ENCODE measurements around the gene MSGN1. TPM values are rescaled to one million over a fixed set of nuclear protein-coding genes. Genes with fewer than 3 reads are reported as not detected.

MSGN1 gene
- total RNA-seq, result not detected
- long read RNA-seq, result 0 reads

- ATAC-seq, result no peak
- peaks cover 14% of the 10 kb centered on the region for H3K4me1 ChIP-seq
- H3K27me3 ChIP-seq, result no peaks in the 10 kb centered on the region
- H3K27ac ChIP-seq, result no peak within 1 kb of the TSS
- intact Hi-C loops (cut with DNase I), result no loop called here
- H3K9me3 ChIP-seq, result no peaks in the 10 kb centered on the region
- no peak for TF ChIP-seq CTCF (IDR thresholded peaks at IDR 0.05)
- DNase-seq, result no peak
- H3K4me3 ChIP-seq, result no peak within 1 kb of the TSS
- no peaks in the 10 kb centered on the region for H3K36me3 ChIP-seq
Observed at GRCh38 chr2:17816396-17817245, at the start of gene MSGN1. MSGN1 (plus strand) TSS chr2:17816460; CDS start chr2:17816519, 59 bp downstream.

- no peak overlapping the region for H3K27ac ChIP-seq
- intact Hi-C loops (cut with DNase I), result no loop called here
- H3K9me3 ChIP-seq, result no peaks in the 10 kb centered on the region
- no peaks in the 10 kb centered on the region for H3K27me3 ChIP-seq
- H3K4me3 ChIP-seq, result no peak overlapping the region
- no peaks in the 10 kb centered on the region for H3K4me1 ChIP-seq
- no peak for TF ChIP-seq CTCF (IDR thresholded peaks at IDR 0.05)
- ATAC-seq (no peak), DNase-seq (no peak)
- peaks cover 9% of the 10 kb centered on the region for H3K36me3 ChIP-seq
Observed at GRCh38 chr2:17768894-17769293, 47.4 kb upstream of the MSGN1 start.

GRCh38 chr2:17771956-17772355 is 44.3 kb upstream of the MSGN1 start:
- Histone ChIP-seq H3K4me1 (no peaks in the 10 kb centered on the region), H3K9me3 (no peaks in the 10 kb centered on the region), H3K36me3 (peaks cover 2% of the 10 kb centered on the region), H3K27me3 (no peaks in the 10 kb centered on the region), H3K4me3 (no peak overlapping the region), H3K27ac (no peak overlapping the region)
- TF ChIP-seq CTCF (IDR thresholded peaks at IDR 0.05), result no peak
- intact Hi-C loops (cut with DNase I), result no loop called here
- DNase-seq, result no peak
- no peak for ATAC-seq

GRCh38 chr2:17772532-17772931 is 43.7 kb upstream of the MSGN1 start:
- ATAC-seq (no peak), DNase-seq (no peak)
- Histone ChIP-seq H3K9me3 (no peaks in the 10 kb centered on the region), H3K4me3 (no peak overlapping the region), H3K36me3 (no peaks in the 10 kb centered on the region), H3K27me3 (no peaks in the 10 kb centered on the region), H3K27ac (no peak overlapping the region), H3K4me1 (no peaks in the 10 kb centered on the region)
- TF ChIP-seq CTCF (IDR thresholded peaks at IDR 0.05), result no peak
- intact Hi-C loops (cut with DNase I), result no loop called here

- no peaks in the 10 kb centered on the region for H3K27me3 ChIP-seq
- H3K27ac ChIP-seq, result no peak overlapping the region
- H3K9me3 ChIP-seq, result no peaks in the 10 kb centered on the region
- H3K4me1 ChIP-seq, result no peaks in the 10 kb centered on the region
- DNase-seq (no peak), ATAC-seq (no peak)
- TF ChIP-seq CTCF (IDR thresholded peaks at IDR 0.05), result no peak
- H3K36me3 ChIP-seq, result peaks cover 9% of the 10 kb centered on the region
- intact Hi-C loops (cut with DNase I), result no loop called here
- H3K4me3 ChIP-seq, result no peak overlapping the region
Observed at GRCh38 chr2:17780546-17780945, 35.7 kb upstream of the MSGN1 start.
